Astrocyte (in vitro differentiated cells and primary cell): ENCODE measurements around the gene NAA10.

Experiments
- CTCF ChIP-seq: IDR thresholded peaks from 2 replicates; pipeline ENCODE4 v1.5.1; 2011; ENCODE audit warnings: low read depth, mild to moderate bottlenecking, inconsistent platforms, low read length, moderate library complexity; ENCODE audit not compliant: insufficient read depth
- EZH2 ChIP-seq: IDR thresholded peaks from 2 replicates; pipeline ENCODE4 v1.6.1; 2012; ENCODE audit warnings: mild to moderate bottlenecking, low read length, inconsistent platforms; ENCODE audit not compliant: insufficient read depth

- no peak for TF ChIP-seq CTCF
- no peak for TF ChIP-seq EZH2
Measured at GRCh38 chrX:153921511-153922446, 13.1 kb downstream of the NAA10 start.
